HG02885 (cell line): ENCODE measurements around the gene DYRK4.

Source experiments
- ATAC-seq: cut with Tn5 transposase; IDR thresholded peaks from one replicate; pipeline ENCODE4 v1.9.1; 2021; ENCODE audit warnings: mild to moderate bottlenecking; ENCODE audit not compliant: unreplicated experiment, poor library complexity

DYRK4 gene

GRCh38 chr12:4563336-4563735 lies 1.3 kb downstream of the DYRK4 start:
- ATAC-seq = no peak

- no peak for ATAC-seq
Measured at GRCh38 chr12:4564818-4565217, 2.8 kb downstream of the DYRK4 start.

- no peak for ATAC-seq
Measured at GRCh38 chr12:4566474-4566873, 4.5 kb downstream of the DYRK4 start.

- ATAC-seq = no peak
Measured at GRCh38 chr12:4567073-4567881, 5.3 kb downstream of the DYRK4 start.

- ATAC-seq = no peak
Measured at GRCh38 chr12:4569261-4569660, 7.3 kb downstream of the DYRK4 start.

- ATAC-seq = no peak
Measured at GRCh38 chr12:4572680-4573079, 10.7 kb downstream of the DYRK4 start.

GRCh38 chr12:4579305-4580102 lies 17.5 kb downstream of the DYRK4 start:
- ATAC-seq = no peak

GRCh38 chr12:4580281-4580688 lies 18.3 kb downstream of the DYRK4 start:
- no peak for ATAC-seq

- ATAC-seq = no peak
Measured at GRCh38 chr12:4584281-4584680, 22.3 kb downstream of the DYRK4 start.

- ATAC-seq = no peak
Measured at GRCh38 chr12:4584896-4585295, 22.9 kb downstream of the DYRK4 start.

GRCh38 chr12:4586500-4586899 lies 24.5 kb downstream of the DYRK4 start:
- no peak for ATAC-seq

GRCh38 chr12:4587108-4587507 lies 25.1 kb downstream of the DYRK4 start:
- no peak for ATAC-seq

GRCh38 chr12:4588916-4589315 lies 26.9 kb downstream of the DYRK4 start:
- no peak for ATAC-seq

- no peak for ATAC-seq
Measured at GRCh38 chr12:4589941-4590340, 27.9 kb downstream of the DYRK4 start.

GRCh38 chr12:4591180-4591687 lies 29.2 kb downstream of the DYRK4 start:
- no peak for ATAC-seq

GRCh38 chr12:4595881-4596280 lies 33.9 kb downstream of the DYRK4 start:
- no peak for ATAC-seq

GRCh38 chr12:4603421-4603820 lies 41.4 kb downstream of the DYRK4 start:
- ATAC-seq = no peak

- no peak for ATAC-seq
Measured at GRCh38 chr12:4603946-4604345, 41.9 kb downstream of the DYRK4 start.

GRCh38 chr12:4604684-4605193 lies 42.7 kb downstream of the DYRK4 start:
- peak; percentile 97 for ATAC-seq

GRCh38 chr12:4607056-4607455 lies 45.0 kb downstream of the DYRK4 start:
- ATAC-seq = no peak

GRCh38 chr12:4609071-4609470 lies 47.1 kb downstream of the DYRK4 start:
- ATAC-seq = no peak
